Vagina (tissue), 2 donors: Measurements from ENCODE around the gene MAML3.

Experiments used
- CTCF ChIP-seq, 3 experiments: fragments of 450-650 bp in 2 of 3; fragments of 200-600 bp in 1 of 3; sonication (generic) in 1 of 3; IDR thresholded peaks; one replicate each; pipeline ENCODE4 v1.5.1; 2017 to 2019; ENCODE audit warnings: antibody characterized with exemption in 3 of 3, mild to moderate bottlenecking in 2 of 3, moderate library complexity in 2 of 3
- POLR2A ChIP-seq, 2 donors: fragments of 450-650 bp; IDR thresholded peaks; one replicate each; pipeline ENCODE4 v1.6.1; 2017; ENCODE audit warnings: antibody characterized with exemption in 2 of 2, mild to moderate bottlenecking in 2 of 2, moderate library complexity in 2 of 2
- POLR2AphosphoS5 ChIP-seq, 2 donors: sonication (generic); formaldehyde crosslinking; IDR thresholded peaks; one replicate each; pipeline ENCODE4 v1.9.0; 2017; ENCODE audit warnings: antibody characterized with exemption in 2 of 2, mild to moderate bottlenecking in 2 of 2, low read depth in 1 of 2; ENCODE audit not compliant: insufficient read depth in 1 of 2

GRCh38 chr4:140000232-140000631 is 153.8 kb downstream of the MAML3 start:
- TF ChIP-seq CTCF (IDR thresholded peaks at IDR 0.05) (no peak), POLR2A (IDR thresholded peaks at IDR 0.05) (no peak), POLR2AphosphoS5 (IDR thresholded peaks at IDR 0.05; ENCODE audit: insufficient read depth in 1 of 2, low read depth in 1 of 2) (no peak)
